K562 (cell line): ENCODE measurements around the gene SOSTDC1.

Source experiments
- CHD2 ChIP-seq: IDR thresholded peaks from 2 replicates; pipeline ENCODE4 v1.6.1; 2011; ENCODE audit warnings: low read depth, low read length
- CTCF ChIP-seq, 3 experiments: IDR thresholded peaks in 2 of 3; conservative IDR thresholded peaks in 1 of 3; 2 replicates each; pipeline ENCODE4 v1.5.1; 2011 to 2012; ENCODE audit warnings: low read length in 3 of 3, mild to moderate bottlenecking in 3 of 3, control low read depth in 2 of 3, improper control_type of control experiment in 1 of 3, inconsistent platforms in 1 of 3, low read depth in 1 of 3, mixed read lengths in 1 of 3, moderate library complexity in 1 of 3; ENCODE audit not compliant: insufficient read depth in 2 of 3
- GABPB1 ChIP-seq: sonication (generic); formaldehyde crosslinking; IDR thresholded peaks from 2 replicates; pipeline ENCODE4 v1.8.0; 2022; ENCODE audit warnings: mild to moderate bottlenecking, missing genetic modification reagents
- JUN ChIP-seq, 2 experiments: sonication (generic) in 1 of 2; formaldehyde crosslinking in 1 of 2; IDR thresholded peaks; 2 replicates each; pipeline versions ENCODE4 v1.6.1 to v1.8.0; 2012 to 2022; ENCODE audit warnings: borderline replicate concordance in 2 of 2, mild to moderate bottlenecking in 2 of 2, improper control_type of control experiment in 1 of 2, low read depth in 1 of 2, low read length in 1 of 2, missing genetic modification reagents in 1 of 2
- NCOA4 ChIP-seq: fragments of 450-650 bp; IDR thresholded peaks from 2 replicates; pipeline ENCODE4 v1.6.1; 2018; ENCODE audit warnings: mild to moderate bottlenecking; ENCODE audit not compliant: partially characterized antibody
- PHF20 ChIP-seq: fragments of 450-650 bp; IDR thresholded peaks from 2 replicates; pipeline ENCODE4 v1.6.1; 2018; ENCODE audit not compliant: partially characterized antibody
- PHF8 ChIP-seq: fragments of 200-600 bp; sonication (generic); IDR thresholded peaks from 2 replicates; pipeline ENCODE4 v1.6.1; 2012; ENCODE audit warnings: mixed run types, mild to moderate bottlenecking, inconsistent platforms, low read length, moderate library complexity, borderline replicate concordance
- TBP ChIP-seq: optimal IDR thresholded peaks from 2 replicates; pipeline ENCODE3; 2011; ENCODE audit warnings: low read depth, low read length, improper control_type of control experiment
- ZBTB17 ChIP-seq: fragments of 450-650 bp; formaldehyde crosslinking; IDR thresholded peaks from 2 replicates; pipeline ENCODE4 v1.4.0; 2020; ENCODE audit warnings: mild to moderate bottlenecking
- ZNF23 ChIP-seq: fragments of 250-450 bp; sonication (Bioruptor Pico); IDR thresholded peaks from 2 replicates; pipeline ENCODE4 v1.4.0; 2020; ENCODE audit warnings: mild to moderate bottlenecking
- ZNF239 ChIP-seq: fragments of 250-450 bp; sonication (Bioruptor Pico); IDR thresholded peaks from 2 replicates; pipeline ENCODE4 v1.4.0; 2020; ENCODE audit warnings: mild to moderate bottlenecking
- ZNF436 ChIP-seq: fragments of 250-450, 450-650 bp; sonication (Bioruptor Pico); formaldehyde crosslinking; IDR thresholded peaks from 2 replicates; pipeline ENCODE4 v1.7.0; 2020; ENCODE audit warnings: mild to moderate bottlenecking
- ZNF707 ChIP-seq: fragments of 250-450 bp; sonication (Bioruptor Pico); conservative IDR thresholded peaks from 2 replicates; pipeline ENCODE4 v1.8.0; 2022; ENCODE audit warnings: inconsistent platforms, mild to moderate bottlenecking, moderate library complexity
- ZNF766 ChIP-seq: fragments of 200-800 bp; sonication (Bioruptor generic); conservative IDR thresholded peaks from 2 replicates; pipeline ENCODE4 v1.6.1; 2016; ENCODE audit warnings: missing genetic modification characterization, missing compliant biosample characterization

DNA sequence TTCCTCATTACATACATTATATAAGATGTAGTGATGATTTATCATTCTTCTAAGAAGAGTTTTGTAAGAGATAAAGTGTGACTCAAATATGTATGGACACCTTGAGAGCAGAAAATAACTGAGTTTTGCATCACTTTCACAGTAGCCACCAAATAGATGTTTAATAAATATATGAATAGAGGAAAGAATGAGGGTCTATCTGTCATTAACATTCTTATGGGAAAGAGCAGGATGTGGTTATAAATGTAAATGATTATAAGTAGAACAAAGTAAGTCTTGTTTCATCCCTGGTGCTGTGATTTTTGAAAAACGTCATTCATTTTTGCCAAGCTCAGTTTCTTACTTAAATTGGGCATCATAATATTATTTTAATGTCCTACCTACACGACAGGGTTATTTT, 29.2 kb downstream of the SOSTDC1 start:
- TF ChIP-seq CTCF (IDR thresholded peaks at IDR 0.05 in 2 of 3, conservative IDR thresholded peaks at IDR 0.05 in 1 of 3; ENCODE audit: insufficient read depth in 2 of 3, low read depth in 1 of 3, low read length in 3 of 3) (no peak), ZNF436 (CRISPR knock-in tag) (no peak), PHF20 (no peak), TBP (no peak), GABPB1 (CRISPR knock-in tag) (no peak), JUN (IDR thresholded peaks at IDR 0.05; ENCODE audit: borderline replicate concordance, low read depth, low read length) (no peak), JUN (CRISPR knock-in tag; IDR thresholded peaks at IDR 0.05; ENCODE audit: borderline replicate concordance) (no peak), ZNF707 (CRISPR knock-in tag) (no peak), PHF8 (no peak), CHD2 (no peak), ZNF23 (CRISPR knock-in tag) (no peak), ZNF766 (CRISPR knock-in tag) (no peak), ZBTB17 (CRISPR knock-in tag) (no peak), ZNF239 (CRISPR knock-in tag) (no peak), NCOA4 (no peak)
